HEK293 (cell line): Measurements from ENCODE around the gene BTBD9.

ENCODE experiments used
- BCL11B ChIP-seq: fragments of 450-650 bp; formaldehyde crosslinking; IDR thresholded peaks from 2 replicates; pipeline ENCODE4 v1.5.1; 2016; ENCODE audit warnings: low read depth, missing biosample characterization, missing genetic modification characterization
- GLI4 ChIP-seq: fragments of 450-650 bp; formaldehyde crosslinking; IDR thresholded peaks from 2 replicates; pipeline ENCODE4 v1.5.1; 2016; ENCODE audit warnings: missing biosample characterization, missing genetic modification characterization
- MEIS1 ChIP-seq: sonication (generic); formaldehyde crosslinking; IDR thresholded peaks from 2 replicates; pipeline ENCODE4 v1.8.1; 2022; ENCODE audit warnings: missing genetic modification reagents, mild to moderate bottlenecking, borderline replicate concordance
- REPIN1 ChIP-seq: fragments of 450-650 bp; formaldehyde crosslinking; IDR thresholded peaks from 2 replicates; pipeline ENCODE4 v1.5.1; 2017; ENCODE audit warnings: missing biosample characterization, missing genetic modification characterization, low read depth
- REST ChIP-seq: fragments of 450-650 bp; formaldehyde crosslinking; IDR thresholded peaks from 2 replicates; pipeline ENCODE4 v1.5.1; 2016; ENCODE audit warnings: missing biosample characterization, missing genetic modification characterization
- SETDB1 ChIP-seq: IDR thresholded peaks from one replicate; pipeline ENCODE4 v1.6.1; 2017; ENCODE audit warnings: mild to moderate bottlenecking, low read length, moderate library complexity, mixed read lengths; ENCODE audit not compliant: insufficient read length
- TCF7L2 ChIP-seq: IDR thresholded peaks from 2 replicates; pipeline ENCODE4 v1.6.1; 2011; ENCODE audit warnings: low read depth, mild to moderate bottlenecking, inconsistent platforms, low read length, moderate library complexity, borderline replicate concordance
- ZBTB6 ChIP-seq: fragments of 450-650 bp; formaldehyde crosslinking; IDR thresholded peaks from 2 replicates; pipeline ENCODE4 v1.5.1; 2017; ENCODE audit warnings: missing biosample characterization, missing genetic modification characterization
- ZEB2 ChIP-seq: fragments of 450-650 bp; formaldehyde crosslinking; IDR thresholded peaks from 2 replicates; pipeline ENCODE4 v1.5.1; 2016; ENCODE audit warnings: missing biosample characterization, missing genetic modification characterization
- ZNF114 ChIP-seq: fragments of 450-650 bp; formaldehyde crosslinking; IDR thresholded peaks from 2 replicates; pipeline ENCODE4 v1.5.0; 2017; ENCODE audit warnings: missing biosample characterization, missing genetic modification characterization
- ZNF133 ChIP-seq: fragments of 450-650 bp; formaldehyde crosslinking; IDR thresholded peaks from 2 replicates; pipeline ENCODE4 v1.5.1; 2016; ENCODE audit warnings: missing biosample characterization, missing genetic modification characterization
- ZNF146 ChIP-seq: fragments of 450-650 bp; formaldehyde crosslinking; IDR thresholded peaks from 2 replicates; pipeline ENCODE4 v1.5.1; 2016; ENCODE audit warnings: missing biosample characterization, missing genetic modification characterization
- ZNF175 ChIP-seq: fragments of 450-650 bp; formaldehyde crosslinking; IDR thresholded peaks from 2 replicates; pipeline ENCODE4 v1.5.1; 2016; ENCODE audit warnings: missing biosample characterization, missing genetic modification characterization
- ZNF184 ChIP-seq: fragments of 450-650 bp; IDR thresholded peaks from 2 replicates; pipeline ENCODE4 v1.5.1; 2018; ENCODE audit warnings: missing biosample characterization, mild to moderate bottlenecking, missing genetic modification characterization
- ZNF280C ChIP-seq: fragments of 450-650 bp; formaldehyde crosslinking; IDR thresholded peaks from 2 replicates; pipeline ENCODE4 v1.5.1; 2016; ENCODE audit warnings: missing biosample characterization, missing genetic modification characterization
- ZNF292 ChIP-seq: fragments of 450-650 bp; formaldehyde crosslinking; IDR thresholded peaks from 2 replicates; pipeline ENCODE4 v1.5.1; 2016; ENCODE audit warnings: low read depth, missing biosample characterization, missing genetic modification characterization, borderline replicate concordance
- ZNF324 ChIP-seq: fragments of 450-650 bp; formaldehyde crosslinking; IDR thresholded peaks from 2 replicates; pipeline ENCODE4 v1.5.1; 2016; ENCODE audit warnings: missing biosample characterization, missing genetic modification characterization
- ZNF514 ChIP-seq: fragments of 450-650 bp; formaldehyde crosslinking; IDR thresholded peaks from 2 replicates; pipeline ENCODE4 v1.5.1; 2016; ENCODE audit warnings: missing biosample characterization, missing genetic modification characterization
- ZNF521 ChIP-seq: fragments of 450-650 bp; formaldehyde crosslinking; IDR thresholded peaks from 2 replicates; pipeline ENCODE4 v1.5.1; 2017; ENCODE audit warnings: missing biosample characterization, mild to moderate bottlenecking, missing genetic modification characterization
- ZNF529 ChIP-seq: fragments of 450-650 bp; formaldehyde crosslinking; IDR thresholded peaks from 2 replicates; pipeline ENCODE4 v1.5.1; 2017; ENCODE audit warnings: missing genetic modification characterization, missing biosample characterization; ENCODE audit not compliant: insufficient replicate concordance
- ZNF580 ChIP-seq: fragments of 450-650 bp; formaldehyde crosslinking; IDR thresholded peaks from 2 replicates; pipeline ENCODE4 v1.5.1; 2016; ENCODE audit warnings: missing biosample characterization, missing genetic modification characterization
- ZNF639 ChIP-seq: fragments of 450-650 bp; formaldehyde crosslinking; IDR thresholded peaks from 2 replicates; pipeline ENCODE4 v1.5.1; 2016; ENCODE audit warnings: missing biosample characterization, missing genetic modification characterization
- ZNF677 ChIP-seq: fragments of 450-650 bp; IDR thresholded peaks from 2 replicates; pipeline ENCODE4 v1.5.0; 2018; ENCODE audit warnings: missing biosample characterization, mild to moderate bottlenecking, missing genetic modification characterization, moderate library complexity
- ZNF701 ChIP-seq: fragments of 450-650 bp; formaldehyde crosslinking; IDR thresholded peaks from 2 replicates; pipeline ENCODE4 v1.5.1; 2016; ENCODE audit warnings: missing biosample characterization, missing genetic modification characterization
- ZNF843 ChIP-seq: fragments of 450-650 bp; formaldehyde crosslinking; IDR thresholded peaks from 2 replicates; pipeline ENCODE4 v1.5.1; 2016; ENCODE audit warnings: missing biosample characterization, missing genetic modification characterization
- ZSCAN18 ChIP-seq: fragments of 450-650 bp; formaldehyde crosslinking; IDR thresholded peaks from 2 replicates; pipeline ENCODE4 v1.5.1; 2016; ENCODE audit warnings: missing biosample characterization, missing genetic modification characterization

BTBD9 gene

GRCh38 chr6:38604700-38605099, 35.0 kb downstream of the BTBD9 start (continued):
- TF ChIP-seq ZNF701 (no peak), ZNF324 (tag by site-specific recombination) (no peak), ZBTB6 (tag by site-specific recombination) (0 out of 2 replicates have a peak, but pooled peaks have one; percentile 19), ZNF133 (no peak), ZNF677 (tag by site-specific recombination) (no peak), REPIN1 (tag by site-specific recombination) (no peak), ZNF843 (tag by site-specific recombination) (peak; percentile 53; the same call in 1 of the 2 replicates), SETDB1 (no peak), ZNF514 (no peak), ZNF580 (tag by site-specific recombination) (no peak), ZNF114 (tag by site-specific recombination) (no peak), ZNF146 (no peak), ZNF280C (tag by site-specific recombination) (no peak), ZEB2 (tag by site-specific recombination) (peak; percentile 87), ZSCAN18 (no peak), ZNF521 (tag by site-specific recombination) (no peak), REST (tag by site-specific recombination) (no peak), ZNF184 (tag by site-specific recombination) (peak; percentile 43; the same call in 1 of the 2 replicates), ZNF292 (tag by site-specific recombination) (no peak), TCF7L2 (no peak), MEIS1 (CRISPR knock-in tag) (no peak), ZNF639 (tag by site-specific recombination) (peak; percentile 79; the same call in 1 of the 2 replicates), ZNF529 (tag by site-specific recombination) (no peak), ZNF175 (tag by site-specific recombination) (no peak), BCL11B (no peak), GLI4 (tag by site-specific recombination) (no peak)
